Smooth muscle cell (in vitro differentiated cells): ENCODE measurements around the gene TRIM25. TPM values are rescaled to one million over a fixed set of nuclear protein-coding genes. Genes with fewer than 3 reads are reported as not detected.

Source experiments
- DNase-seq: peaks from one replicate; lab custom pipeline; 2025; ENCODE audit not compliant: unreplicated experiment; lab: John Stamatoyannopoulos, UW
- H2AFZ ChIP-seq: fragments of 200-600 bp; sonication (generic); 2 replicates; pipeline ENCODE4 v1.6.0; 2016; ENCODE audit warnings: antibody characterized with exemption, low read depth, mild to moderate bottlenecking
- H3F3A ChIP-seq: fragments of 200-600 bp; sonication (generic); 2 replicates; pipeline ENCODE4 v1.6.0; 2017; ENCODE audit warnings: antibody characterized with exemption, low read depth
- H3K27ac ChIP-seq: fragments of 200-600 bp; sonication (generic); 2 replicates; pipeline ENCODE4 v1.5.1; 2016; ENCODE audit warnings: low read depth, mild to moderate bottlenecking
- H3K27me3 ChIP-seq: fragments of 200-600 bp; sonication (generic); 2 replicates; pipeline ENCODE4 v1.6.1; 2016; ENCODE audit warnings: low read depth, mild to moderate bottlenecking
- H3K36me3 ChIP-seq: fragments of 200-600 bp; sonication (generic); 2 replicates; pipeline ENCODE4 v1.5.1; 2016; ENCODE audit warnings: low read depth
- H3K4me1 ChIP-seq: fragments of 200-600 bp; sonication (generic); 2 replicates; pipeline ENCODE4 v1.5.1; 2016; ENCODE audit warnings: low read depth
- H3K4me2 ChIP-seq: fragments of 200-600 bp; sonication (generic); 2 replicates; pipeline ENCODE4 v1.6.0; 2016; ENCODE audit warnings: mild to moderate bottlenecking
- H3K4me3 ChIP-seq: fragments of 200-600 bp; sonication (generic); 2 replicates; pipeline ENCODE4 v1.5.1; 2016; ENCODE audit warnings: mild to moderate bottlenecking
- H3K79me2 ChIP-seq: fragments of 200-600 bp; sonication (generic); 2 replicates; pipeline ENCODE4 v1.6.0; 2016; ENCODE audit warnings: low read depth, mild to moderate bottlenecking
- H3K9ac ChIP-seq: fragments of 200-600 bp; sonication (generic); 2 replicates; pipeline ENCODE4 v1.6.0; 2016; ENCODE audit warnings: low read depth
- H3K9me3 ChIP-seq: fragments of 200-600 bp; sonication (generic); replicated peaks from 2 replicates; pipeline ENCODE4 v1.5.1; 2016; ENCODE audit warnings: low read depth
- H4K20me1 ChIP-seq: fragments of 200-600 bp; sonication (generic); 2 replicates; pipeline ENCODE4 v1.6.0; 2016; ENCODE audit warnings: low read depth
- WGBS: methylation state at CpG from one replicate; pipeline ENCODE4 v1.1.7; 2016; ENCODE audit warnings: low lambda C conversion rate; 5-methylcytosine and 5-hydroxymethylcytosine counted together
- polyA plus RNA-seq: library from polyadenylated mRNA; unstranded; fragments of >200 nt; fragmentation: Nextera tagmentation; extraction: Ambion mirVana; gene quantifications from 2 replicates; pipeline ENCODE4 v1.2.1, GENCODE V29; 2016
- total RNA-seq: library from RNA; depleted of rRNA; stranded (reverse); fragments of >200 nt; gene quantifications from 2 replicates; pipeline ENCODE4 v1.2.3, GENCODE V29; 2014
- TF ChIP-seq, protein P1 (sequence below): fragments of 200-600 bp; sonication (generic); IDR thresholded peaks from 2 replicates; pipeline ENCODE4 v1.5.1; 2017; ENCODE audit warnings: borderline replicate concordance, mild to moderate bottlenecking, antibody characterized with exemption; ENCODE audit not compliant: insufficient read depth, poor library complexity, severe bottlenecking

The TRIM25 gene
- total and polyA plus RNA-seq, 2 experiments from 2014 or later, result 2.6 to 7.1 TPM

DNA sequence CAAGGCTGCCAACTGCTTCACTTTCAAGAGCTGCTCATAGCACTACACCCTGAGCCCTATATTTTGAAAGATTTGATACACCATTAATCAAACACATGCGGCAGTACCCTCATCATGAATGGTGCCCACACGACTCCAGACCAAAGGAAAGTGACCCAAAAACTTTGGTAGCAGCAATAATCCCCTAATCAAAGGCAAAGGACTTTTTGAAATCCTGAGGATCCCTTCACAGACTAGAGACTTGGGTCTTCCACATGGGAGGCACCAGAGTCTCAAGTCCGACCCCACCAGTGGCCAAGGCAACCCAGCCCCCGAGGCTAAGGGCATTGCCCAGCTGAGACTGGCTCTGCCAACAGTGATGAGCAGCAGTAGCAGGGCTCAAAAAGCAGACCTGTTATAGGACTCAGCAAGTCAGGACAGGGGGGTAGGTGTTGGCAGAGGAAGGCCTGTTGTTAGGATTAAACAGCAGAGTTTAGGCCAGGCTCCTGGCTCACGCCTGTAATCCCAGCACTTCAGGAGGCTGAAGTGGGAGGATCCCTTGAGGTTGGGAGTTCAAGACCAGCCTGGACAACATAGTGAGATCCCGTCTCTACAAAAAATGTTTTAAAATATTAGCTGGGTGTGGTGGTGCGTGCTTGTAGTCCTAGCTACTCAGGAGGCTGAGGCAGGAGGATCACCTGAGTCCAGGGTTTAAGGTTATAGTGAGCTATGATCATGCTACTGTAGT, 3.2 kb downstream of the TRIM25 start:
- Histone ChIP-seq H2AFZ (no peak overlapping the region), H3K79me2 (no peaks in the 10 kb centered on the region), H3K4me2 (no peak overlapping the region), H3K36me3 (peaks cover 8% of the 10 kb centered on the region), H3K27me3 (no peaks in the 10 kb centered on the region), H3F3A (no peaks in the 10 kb centered on the region), H4K20me1 (no peaks in the 10 kb centered on the region), H3K9me3 (no peaks in the 10 kb centered on the region), H3K4me3 (no peak overlapping the region), H3K9ac (no peak overlapping the region), H3K4me1 (peaks cover 4% of the 10 kb centered on the region), H3K27ac (no peak overlapping the region)
- TF ChIP-seq, protein P1, sequence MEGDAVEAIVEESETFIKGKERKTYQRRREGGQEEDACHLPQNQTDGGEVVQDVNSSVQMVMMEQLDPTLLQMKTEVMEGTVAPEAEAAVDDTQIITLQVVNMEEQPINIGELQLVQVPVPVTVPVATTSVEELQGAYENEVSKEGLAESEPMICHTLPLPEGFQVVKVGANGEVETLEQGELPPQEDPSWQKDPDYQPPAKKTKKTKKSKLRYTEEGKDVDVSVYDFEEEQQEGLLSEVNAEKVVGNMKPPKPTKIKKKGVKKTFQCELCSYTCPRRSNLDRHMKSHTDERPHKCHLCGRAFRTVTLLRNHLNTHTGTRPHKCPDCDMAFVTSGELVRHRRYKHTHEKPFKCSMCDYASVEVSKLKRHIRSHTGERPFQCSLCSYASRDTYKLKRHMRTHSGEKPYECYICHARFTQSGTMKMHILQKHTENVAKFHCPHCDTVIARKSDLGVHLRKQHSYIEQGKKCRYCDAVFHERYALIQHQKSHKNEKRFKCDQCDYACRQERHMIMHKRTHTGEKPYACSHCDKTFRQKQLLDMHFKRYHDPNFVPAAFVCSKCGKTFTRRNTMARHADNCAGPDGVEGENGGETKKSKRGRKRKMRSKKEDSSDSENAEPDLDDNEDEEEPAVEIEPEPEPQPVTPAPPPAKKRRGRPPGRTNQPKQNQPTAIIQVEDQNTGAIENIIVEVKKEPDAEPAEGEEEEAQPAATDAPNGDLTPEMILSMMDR, result no peak
- 83% methylated on average over 7 of the region's 7 CpGs for WGBS
- DNase-seq, result no peak

- Histone ChIP-seq H4K20me1 (no peaks in the 10 kb centered on the region), H3K36me3 (peaks cover 8% of the 10 kb centered on the region), H3K4me1 (peaks cover 4% of the 10 kb centered on the region), H3K4me3 (no peak overlapping the region), H3F3A (no peaks in the 10 kb centered on the region), H3K27me3 (no peaks in the 10 kb centered on the region), H3K27ac (no peak overlapping the region), H3K9ac (no peak overlapping the region), H3K9me3 (no peaks in the 10 kb centered on the region), H2AFZ (no peak overlapping the region), H3K4me2 (no peak overlapping the region), H3K79me2 (no peaks in the 10 kb centered on the region)
- 97% methylated on average over 6 of the region's 6 CpGs for WGBS
- TF ChIP-seq, protein P1, result no peak
- DNase-seq, result no peak
Observed at GRCh38 chr17:56909742-56910508, 3.9 kb downstream of the TRIM25 start.

DNA sequence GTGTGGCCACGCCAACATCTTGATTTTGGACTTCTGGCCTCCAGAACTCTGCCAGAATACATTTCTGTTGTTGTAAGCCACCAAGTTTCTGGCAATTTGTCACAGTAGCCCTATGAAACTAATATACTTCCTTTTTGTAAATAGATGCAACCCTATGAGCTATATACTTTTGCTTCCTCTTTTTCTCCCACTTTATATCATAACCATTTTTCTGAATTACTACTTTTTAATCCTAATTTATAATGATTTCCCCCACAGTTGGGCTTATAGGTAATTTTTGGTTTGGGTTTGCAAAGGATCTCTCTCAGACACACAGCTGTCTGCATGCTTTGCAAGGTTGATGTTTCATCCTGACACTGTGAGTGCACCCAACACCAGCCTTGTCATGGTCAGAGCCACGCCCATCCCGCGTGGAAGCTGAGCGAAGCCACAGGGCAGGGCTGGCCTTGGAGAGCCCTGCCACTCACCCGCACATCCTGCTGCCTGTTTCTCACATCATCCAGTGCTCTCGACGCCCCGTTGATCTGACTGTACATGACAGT, 5.8 kb downstream of the TRIM25 start:
- H3K27me3 ChIP-seq, result no peaks in the 10 kb centered on the region
- H3K27ac ChIP-seq, result no peak overlapping the region
- H3K79me2 ChIP-seq, result no peaks in the 10 kb centered on the region
- no peaks in the 10 kb centered on the region for H3K4me1 ChIP-seq
- no peak overlapping the region for H3K4me2 ChIP-seq
- no peak overlapping the region for H3K4me3 ChIP-seq
- H3F3A ChIP-seq, result no peaks in the 10 kb centered on the region
- no peak overlapping the region for H3K9ac ChIP-seq
- H3K9me3 ChIP-seq, result no peaks in the 10 kb centered on the region
- H2AFZ ChIP-seq, result no peak overlapping the region
- DNase-seq, result no peak
- no peaks in the 10 kb centered on the region for H4K20me1 ChIP-seq
- peaks cover 8% of the 10 kb centered on the region for H3K36me3 ChIP-seq
- TF ChIP-seq, protein P1, result no peak
- WGBS, result 91% methylated on average over 9 of the region's 9 CpGs
